SK-N-SH (cell line): Measurements from ENCODE around the gene VDR. TPM values are rescaled to one million over a fixed set of nuclear protein-coding genes. Genes with fewer than 3 reads are reported as not detected.

Experiments
- CTCF ChIA-PET: fragments of 300-600, 350-600 bp; formaldehyde crosslinking; extraction: SDS; loops from one replicate; lab custom pipeline; 2021; lab: Yijun Ruan, JAX
- POLR2A ChIA-PET: fragments of 350-600 bp; sonication (Branson Sonifier 250); formaldehyde crosslinking; extraction: SDS; loops from one replicate; lab custom pipeline; 2020; ENCODE audit warnings: antibody characterized with exemption, inconsistent platforms; lab: Yijun Ruan, JAX
- DNase-seq: peaks from one replicate; pipeline ENCODE4 v3.0.0; 2012
- H2AFZ ChIP-seq: fragments of 200-600 bp; sonication (generic); 2 replicates; pipeline ENCODE4 v1.8.1; 2016; ENCODE audit warnings: antibody characterized with exemption, mild to moderate bottlenecking, low read depth
- H3F3A ChIP-seq: fragments of 200-600 bp; sonication (generic); replicated peaks from 2 replicates; pipeline ENCODE3; 2016; ENCODE audit warnings: antibody characterized with exemption, mild to moderate bottlenecking; ENCODE audit not compliant: insufficient read depth
- H3K27ac ChIP-seq, 2 experiments: fragments of 200-500 bp in 1 of 2; fragments of 200-600 bp in 1 of 2; sonication (Bioruptor generic) in 1 of 2; sonication (generic), shearing (Covaris generic) in 1 of 2; 2 replicates each; pipeline versions ENCODE4 v1.5.1 to v1.6.1; 2014 to 2016; ENCODE audit warnings: low read depth in 2 of 2, inconsistent platforms in 1 of 2, low read length in 1 of 2, mild to moderate bottlenecking in 1 of 2, mixed read lengths in 1 of 2
- H3K27me3 ChIP-seq: fragments of 200-600 bp; sonication (generic), shearing (Covaris generic); 2 replicates; pipeline ENCODE4 v1.6.1; 2016; ENCODE audit warnings: mixed run types; ENCODE audit not compliant: insufficient read depth
- H3K36me3 ChIP-seq, 2 experiments: fragments of 200-500 bp in 1 of 2; fragments of 200-600 bp in 1 of 2; sonication (Bioruptor generic) in 1 of 2; sonication (generic) in 1 of 2; replicated peaks in 1 of 2; 2 replicates each; pipeline versions ENCODE3 to v1.5.1; 2014 to 2016; ENCODE audit warnings: low read length in 1 of 2, mild to moderate bottlenecking in 1 of 2; ENCODE audit not compliant: insufficient read depth in 2 of 2, control insufficient read depth in 1 of 2
- H3K4me1 ChIP-seq, 2 experiments: fragments of 200-500 bp in 1 of 2; fragments of 200-600 bp in 1 of 2; sonication (Bioruptor generic) in 1 of 2; sonication (generic), shearing (Covaris generic) in 1 of 2; 2 replicates each; pipeline versions ENCODE4 v1.5.1 to v1.6.1; 2014 to 2016; ENCODE audit warnings: low read depth in 1 of 2, low read length in 1 of 2, mixed run types in 1 of 2; ENCODE audit not compliant: insufficient read depth in 2 of 2, control insufficient read depth in 1 of 2
- H3K4me2 ChIP-seq: fragments of 200-600 bp; sonication (generic), shearing (Covaris generic); 2 replicates; pipeline ENCODE4 v1.6.1; 2017; ENCODE audit warnings: mixed run types
- H3K4me3 ChIP-seq, 2 experiments: fragments of 200-500 bp in 1 of 2; fragments of 200-600 bp in 1 of 2; sonication (Bioruptor generic) in 1 of 2; sonication (generic), shearing (Covaris generic) in 1 of 2; 2 replicates each; pipeline versions ENCODE4 v1.5.1 to v1.8.1; 2014 to 2016; ENCODE audit warnings: low read depth in 2 of 2, inconsistent platforms in 1 of 2, low read length in 1 of 2, mild to moderate bottlenecking in 1 of 2, mixed read lengths in 1 of 2, moderate library complexity in 1 of 2
- H3K79me2 ChIP-seq: fragments of 200-600 bp; sonication (generic); 2 replicates; pipeline ENCODE4 v1.8.1; 2017; ENCODE audit warnings: mild to moderate bottlenecking; ENCODE audit not compliant: insufficient read depth
- H3K9ac ChIP-seq: fragments of 200-600 bp; sonication (generic); 2 replicates; pipeline ENCODE4 v1.6.1; 2017; ENCODE audit warnings: mixed run types
- H3K9me2 ChIP-seq: fragments of 200-600 bp; sonication (generic); 2 replicates; pipeline ENCODE4 v1.6.1; 2017; ENCODE audit warnings: mixed run types
- H3K9me3 ChIP-seq: fragments of 200-600 bp; sonication (generic); 2 replicates; pipeline ENCODE4 v1.6.1; 2017; ENCODE audit warnings: mixed run types, mild to moderate bottlenecking, moderate library complexity
- H4K20me1 ChIP-seq: fragments of 200-600 bp; sonication (generic); 2 replicates; pipeline ENCODE4 v1.6.1; 2017; ENCODE audit warnings: mild to moderate bottlenecking, mixed run types; ENCODE audit not compliant: insufficient read depth
- CHD2 ChIP-seq: fragments of 150-350 bp; IDR thresholded peaks from 2 replicates; pipeline ENCODE4 v1.6.1; 2018; ENCODE audit warnings: low read length; ENCODE audit not compliant: partially characterized antibody
- EZH2phosphoT487 ChIP-seq: fragments of 200-600 bp; sonication (generic); IDR thresholded peaks from 2 replicates; pipeline ENCODE4 v1.6.1; 2017; ENCODE audit warnings: low read depth, mixed run types, mild to moderate bottlenecking, antibody characterized with exemption, moderate library complexity, borderline replicate concordance
- FOXJ3 ChIP-seq: sonication (generic); formaldehyde crosslinking; IDR thresholded peaks from 2 replicates; pipeline ENCODE4 v1.5.1; 2020; ENCODE audit warnings: mild to moderate bottlenecking, missing genetic modification reagents
- FOXM1 ChIP-seq: IDR thresholded peaks from 2 replicates; pipeline ENCODE4 v1.4.0; 2012; ENCODE audit warnings: low read depth, mild to moderate bottlenecking
- GATA2 ChIP-seq: sonication (generic); formaldehyde crosslinking; IDR thresholded peaks from 2 replicates; pipeline ENCODE4 v1.5.0; 2020; ENCODE audit warnings: mild to moderate bottlenecking, missing genetic modification reagents
- MAX ChIP-seq: IDR thresholded peaks from 2 replicates; pipeline ENCODE4 v1.4.0; 2012; ENCODE audit warnings: low read depth
- MEF2A ChIP-seq: IDR thresholded peaks from 2 replicates; pipeline ENCODE4 v1.4.0; 2012; ENCODE audit warnings: low read depth, borderline replicate concordance
- POLR2AphosphoS5 ChIP-seq: IDR thresholded peaks from 2 replicates; pipeline ENCODE4 v1.6.1; 2012; ENCODE audit warnings: low read depth, low read length
- RAD21 ChIP-seq: IDR thresholded peaks from 2 replicates; pipeline ENCODE4 v1.6.1; 2012; ENCODE audit warnings: mild to moderate bottlenecking, low read length
- RXRA ChIP-seq: IDR thresholded peaks from 2 replicates; pipeline ENCODE4 v1.4.0; 2012; ENCODE audit warnings: low read depth, mild to moderate bottlenecking, borderline replicate concordance
- TAF1 ChIP-seq: IDR thresholded peaks from 2 replicates; pipeline ENCODE4 v1.6.1; 2012; ENCODE audit warnings: low read depth, mild to moderate bottlenecking, low read length, moderate library complexity, borderline replicate concordance
- TEAD4 ChIP-seq: IDR thresholded peaks from 2 replicates; pipeline ENCODE4 v1.4.0; 2012; ENCODE audit warnings: mild to moderate bottlenecking, borderline replicate concordance; ENCODE audit not compliant: insufficient read depth
- USF2 ChIP-seq: fragments of 150-350 bp; IDR thresholded peaks from 2 replicates; pipeline ENCODE4 v1.6.1; 2017; ENCODE audit warnings: antibody characterized with exemption, low read length, low read depth, borderline replicate concordance
- WGBS: methylation state at CpG from one replicate; pipeline ENCODE4 v1.1.6; 2017; ENCODE audit warnings: low lambda C conversion rate; 5-methylcytosine and 5-hydroxymethylcytosine counted together
- polyA plus RNA-seq, 3 experiments: library from polyadenylated mRNA; depleted of rRNA; stranded (reverse); fragments of >200 nt; gene quantifications; 2 replicates each; pipeline ENCODE4 v1.2.3, GENCODE V29; 2012
- TF ChIP-seq, protein P1 (sequence below): IDR thresholded peaks from 2 replicates; pipeline ENCODE4; 2012
- TF ChIP-seq, protein P2 (sequence below): IDR thresholded peaks from 2 replicates; pipeline ENCODE4 v1.4.0; 2012; ENCODE audit warnings: low read depth, borderline replicate concordance
- TF ChIP-seq, protein P3 (sequence below): fragments of 200-600 bp; sonication (generic); IDR thresholded peaks from 2 replicates; pipeline ENCODE4 v1.6.1; 2017; ENCODE audit warnings: antibody characterized with exemption, mild to moderate bottlenecking, moderate library complexity

The VDR gene
- polyA plus RNA-seq, 1 of the 3 experiments (the other 2 are of a cell fraction) = 0.33 TPM

GRCh38 chr12:47856094-47856493 lies 48.7 kb downstream of the VDR start (continued):
- TF ChIP-seq MEF2A (no peak), MAX (no peak), EZH2phosphoT487 (no peak), TAF1 (no peak), USF2 (no peak)
- TF ChIP-seq, protein P1, sequence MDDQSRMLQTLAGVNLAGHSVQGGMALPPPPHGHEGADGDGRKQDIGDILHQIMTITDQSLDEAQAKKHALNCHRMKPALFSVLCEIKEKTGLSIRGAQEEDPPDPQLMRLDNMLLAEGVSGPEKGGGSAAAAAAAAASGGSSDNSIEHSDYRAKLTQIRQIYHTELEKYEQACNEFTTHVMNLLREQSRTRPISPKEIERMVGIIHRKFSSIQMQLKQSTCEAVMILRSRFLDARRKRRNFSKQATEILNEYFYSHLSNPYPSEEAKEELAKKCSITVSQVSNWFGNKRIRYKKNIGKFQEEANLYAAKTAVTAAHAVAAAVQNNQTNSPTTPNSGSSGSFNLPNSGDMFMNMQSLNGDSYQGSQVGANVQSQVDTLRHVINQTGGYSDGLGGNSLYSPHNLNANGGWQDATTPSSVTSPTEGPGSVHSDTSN = no peak

DNA sequence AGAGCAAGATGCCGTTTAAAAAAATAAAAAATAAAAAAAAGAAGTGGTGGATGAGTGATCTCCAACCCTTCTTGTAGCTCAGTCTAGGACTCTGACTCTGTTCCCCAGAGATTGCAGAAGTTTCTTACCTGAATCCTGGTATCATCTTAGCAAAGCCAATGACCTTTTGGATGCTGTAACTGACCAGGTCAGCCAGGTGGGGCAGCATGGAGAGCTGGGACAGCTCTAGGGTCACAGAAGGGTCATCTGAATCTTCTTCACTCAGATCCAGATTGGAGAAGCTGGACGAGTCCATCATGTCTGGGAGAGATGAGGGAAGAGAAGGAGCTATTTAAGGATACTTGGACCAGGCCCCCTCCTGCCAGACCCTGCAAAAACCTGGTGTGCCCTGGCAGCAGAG lies 49.3 kb downstream of the VDR start:
- no peaks in the 10 kb centered on the region for H3F3A ChIP-seq
- H3K9me2 ChIP-seq = no peaks in the 10 kb centered on the region
- no peak overlapping the region for H3K9ac ChIP-seq
- H3K4me2 ChIP-seq = no peak overlapping the region
- ChIA-PET POLR2A (no interaction called here), CTCF (interaction anchor here (1.2 to 11.0 kb wide), 3 partner anchors 11 to 94 kb away, joined by 3 to 90 read pairs (median 4); no protein-coding TSS in a partner anchor)
- no peaks in the 10 kb centered on the region for H3K27me3 ChIP-seq
- WGBS = 53% methylated on average over 2 of the region's 2 CpGs
- DNase-seq = no peak
- H3K4me1 ChIP-seq = no peaks in the 10 kb centered on the region; a peak in 1 of 4 replicates
- H3K27ac ChIP-seq = no peak overlapping the region
- no peaks in the 10 kb centered on the region for H3K9me3 ChIP-seq
- no peak for TF ChIP-seq CHD2
- TF ChIP-seq POLR2AphosphoS5 = no peak
- TF ChIP-seq MAX = no peak
- TF ChIP-seq, protein P2, sequence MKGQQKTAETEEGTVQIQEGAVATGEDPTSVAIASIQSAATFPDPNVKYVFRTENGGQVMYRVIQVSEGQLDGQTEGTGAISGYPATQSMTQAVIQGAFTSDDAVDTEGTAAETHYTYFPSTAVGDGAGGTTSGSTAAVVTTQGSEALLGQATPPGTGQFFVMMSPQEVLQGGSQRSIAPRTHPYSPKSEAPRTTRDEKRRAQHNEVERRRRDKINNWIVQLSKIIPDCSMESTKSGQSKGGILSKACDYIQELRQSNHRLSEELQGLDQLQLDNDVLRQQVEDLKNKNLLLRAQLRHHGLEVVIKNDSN = no peak
- TF ChIP-seq RXRA = no peak
- no peak for TF ChIP-seq GATA2 (CRISPR knock-in tag)
- no peak for TF ChIP-seq TEAD4
- no peak for TF ChIP-seq FOXM1
- TF ChIP-seq FOXJ3 (CRISPR knock-in tag) = no peak
- no peak for TF ChIP-seq TAF1
- TF ChIP-seq, protein P3, sequence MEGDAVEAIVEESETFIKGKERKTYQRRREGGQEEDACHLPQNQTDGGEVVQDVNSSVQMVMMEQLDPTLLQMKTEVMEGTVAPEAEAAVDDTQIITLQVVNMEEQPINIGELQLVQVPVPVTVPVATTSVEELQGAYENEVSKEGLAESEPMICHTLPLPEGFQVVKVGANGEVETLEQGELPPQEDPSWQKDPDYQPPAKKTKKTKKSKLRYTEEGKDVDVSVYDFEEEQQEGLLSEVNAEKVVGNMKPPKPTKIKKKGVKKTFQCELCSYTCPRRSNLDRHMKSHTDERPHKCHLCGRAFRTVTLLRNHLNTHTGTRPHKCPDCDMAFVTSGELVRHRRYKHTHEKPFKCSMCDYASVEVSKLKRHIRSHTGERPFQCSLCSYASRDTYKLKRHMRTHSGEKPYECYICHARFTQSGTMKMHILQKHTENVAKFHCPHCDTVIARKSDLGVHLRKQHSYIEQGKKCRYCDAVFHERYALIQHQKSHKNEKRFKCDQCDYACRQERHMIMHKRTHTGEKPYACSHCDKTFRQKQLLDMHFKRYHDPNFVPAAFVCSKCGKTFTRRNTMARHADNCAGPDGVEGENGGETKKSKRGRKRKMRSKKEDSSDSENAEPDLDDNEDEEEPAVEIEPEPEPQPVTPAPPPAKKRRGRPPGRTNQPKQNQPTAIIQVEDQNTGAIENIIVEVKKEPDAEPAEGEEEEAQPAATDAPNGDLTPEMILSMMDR = no peak
- TF ChIP-seq, protein P1 = no peak
- no peak for TF ChIP-seq RAD21
- no peaks in the 10 kb centered on the region for H4K20me1 ChIP-seq
- H2AFZ ChIP-seq = no peak overlapping the region
- H3K4me3 ChIP-seq = no peak overlapping the region
- no peaks in the 10 kb centered on the region for H3K79me2 ChIP-seq
- no peaks in the 10 kb centered on the region for H3K36me3 ChIP-seq
